HG02885 (cell line): ENCODE data around the gene GATA6.
A peak's percentile ranks its signal among the peaks of the same experiment; 100 is the strongest.

Experiments
- ATAC-seq: cut with Tn5 transposase; IDR thresholded peaks from one replicate; pipeline ENCODE4 v1.9.1; 2021; ENCODE audit warnings: mild to moderate bottlenecking; ENCODE audit not compliant: unreplicated experiment, poor library complexity

GATA6 gene

DNA sequence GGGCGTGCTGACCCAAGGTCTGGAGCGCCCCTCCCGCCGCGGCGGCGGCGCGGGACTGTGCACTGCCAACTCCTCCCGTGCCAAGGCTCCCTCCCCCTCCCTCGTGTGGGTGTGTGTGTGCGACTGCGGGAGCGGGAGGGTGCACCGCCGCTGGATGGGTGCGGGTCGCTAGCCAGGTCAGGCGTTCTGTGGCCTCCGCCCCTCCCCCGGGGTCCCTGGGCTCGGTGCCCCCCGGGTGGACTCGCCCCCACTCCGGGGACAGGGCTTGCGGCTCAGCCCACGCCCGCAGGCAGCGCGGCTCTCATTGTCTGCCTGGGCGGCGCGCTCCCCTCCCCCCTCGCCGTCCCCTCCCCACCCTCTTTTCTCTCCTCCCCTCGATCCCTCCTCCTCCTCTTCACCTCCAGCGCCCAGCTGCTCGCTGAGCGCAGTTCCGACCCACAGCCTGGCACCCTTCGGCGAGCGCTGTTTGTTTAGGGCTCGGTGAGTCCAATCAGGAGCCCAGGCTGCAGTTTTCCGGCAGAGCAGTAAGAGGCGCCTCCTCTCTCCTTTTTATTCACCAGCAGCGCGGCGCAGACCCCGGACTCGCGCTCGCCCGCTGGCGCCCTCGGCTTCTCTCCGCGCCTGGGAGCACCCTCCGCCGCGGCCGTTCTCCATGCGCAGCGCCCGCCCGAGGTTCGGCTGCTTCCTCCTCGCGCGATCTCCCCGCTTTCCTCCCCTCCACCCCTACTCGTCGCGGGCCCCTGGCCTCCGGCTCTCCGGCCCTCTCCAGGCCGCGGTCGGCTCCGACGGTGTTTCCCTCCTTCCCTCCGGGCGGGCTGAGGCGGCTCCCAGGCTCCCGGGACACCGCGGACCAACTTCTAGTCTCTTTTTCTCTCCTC, at the start of gene GATA6:
Gene GATA6 (plus strand): TSS at position 579 of the 878 bp plus-strand sequence. CDS start 1,556 bp downstream, outside the sequence.
- peak; percentile 52 for ATAC-seq

GRCh38 chr18:22124970-22125369, 44.4 kb upstream of the GATA6 start:
- ATAC-seq, result no peak

DNA sequence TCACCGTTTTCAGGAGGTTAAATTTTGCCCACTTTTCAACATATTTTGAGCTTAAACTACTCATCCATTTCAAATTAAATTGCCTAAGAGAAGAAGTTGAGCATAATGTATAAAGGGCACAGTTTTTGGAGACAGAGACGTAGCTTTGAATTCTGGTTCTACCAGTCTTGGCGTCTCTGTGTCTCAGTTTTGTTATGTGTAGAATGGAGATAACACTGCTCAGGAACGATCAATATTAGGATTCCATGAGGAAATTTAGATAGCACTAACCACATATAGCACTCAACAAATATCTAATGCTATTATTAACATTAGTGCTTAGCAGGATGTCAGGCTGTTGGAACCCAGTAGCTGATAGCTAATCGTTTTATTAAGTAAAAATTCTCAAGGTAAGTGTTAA, 40.4 kb upstream of the GATA6 start:
- no peak for ATAC-seq

- no peak for ATAC-seq
Measured at GRCh38 chr18:22129778-22130177, 39.6 kb upstream of the GATA6 start.

DNA sequence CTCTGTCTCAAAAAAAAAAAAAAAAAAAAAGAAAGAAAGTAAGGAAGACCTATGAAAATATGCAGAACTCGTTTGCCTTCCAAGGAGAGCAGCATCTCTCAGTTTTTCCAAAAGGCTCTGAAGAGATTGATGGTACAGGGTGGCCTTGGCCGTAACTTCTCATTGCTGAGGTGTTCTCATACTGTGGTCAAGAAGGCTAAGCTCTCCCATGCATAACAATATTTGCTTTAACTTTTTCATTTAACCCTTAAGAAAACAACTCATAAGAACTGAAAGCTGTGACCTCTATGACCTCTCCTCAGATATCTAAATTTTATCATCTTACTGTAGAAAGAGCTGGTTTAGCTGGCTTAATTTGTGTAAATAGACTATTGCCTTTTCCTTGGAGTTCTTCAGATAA, 37.1 kb upstream of the GATA6 start:
- ATAC-seq, result no peak

- ATAC-seq, result no peak
Measured at GRCh38 chr18:22132763-22133162, 36.6 kb upstream of the GATA6 start.

- no peak for ATAC-seq
Measured at GRCh38 chr18:22136395-22136794, 33.0 kb upstream of the GATA6 start.

GRCh38 chr18:22141211-22141610, 28.2 kb upstream of the GATA6 start:
- no peak for ATAC-seq

- ATAC-seq, result no peak
Measured at GRCh38 chr18:22143347-22144340, 25.7 kb upstream of the GATA6 start.

DNA sequence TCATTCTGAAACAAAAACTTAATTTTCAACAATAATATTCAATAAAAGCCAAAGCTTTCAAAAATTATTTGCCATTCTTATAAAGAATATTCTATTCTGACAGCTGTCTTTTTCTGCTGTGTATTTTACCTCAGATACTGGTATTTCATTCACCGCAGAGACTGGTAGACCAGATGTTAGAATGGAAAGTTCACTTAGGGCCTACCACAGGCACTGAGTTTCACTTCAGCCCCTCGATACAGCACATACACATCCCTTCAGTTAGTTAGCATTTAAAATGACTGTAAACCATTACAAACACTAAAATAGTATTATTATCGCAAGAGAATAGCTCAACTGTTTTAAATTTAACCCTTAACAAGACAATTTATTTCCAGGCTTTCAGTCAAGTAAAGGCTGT, 24.2 kb upstream of the GATA6 start:
- ATAC-seq, result no peak

GRCh38 chr18:22149710-22150109, 19.7 kb upstream of the GATA6 start:
- no peak for ATAC-seq

- no peak for ATAC-seq
Measured at GRCh38 chr18:22152093-22152492, 17.3 kb upstream of the GATA6 start.

DNA sequence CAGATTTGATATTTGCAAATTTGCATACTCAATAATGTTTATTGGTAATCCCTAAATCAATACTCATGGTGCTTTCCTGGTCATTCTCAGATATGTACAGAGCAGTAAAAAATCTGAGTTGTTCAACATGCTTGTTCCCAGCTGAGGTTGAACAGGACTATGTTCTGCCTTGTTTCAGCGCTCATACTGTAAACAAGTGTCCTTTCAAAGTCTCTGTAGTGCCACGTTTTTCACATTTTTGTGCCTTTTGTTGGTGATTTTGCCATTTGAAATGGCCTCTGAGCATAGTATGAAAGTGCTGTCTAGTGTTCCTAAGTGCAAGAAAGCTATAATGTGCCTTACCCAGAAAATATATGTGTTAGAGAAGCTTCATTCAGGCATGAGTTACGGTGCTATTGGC, 16.0 kb upstream of the GATA6 start:
- ATAC-seq, result no peak

DNA sequence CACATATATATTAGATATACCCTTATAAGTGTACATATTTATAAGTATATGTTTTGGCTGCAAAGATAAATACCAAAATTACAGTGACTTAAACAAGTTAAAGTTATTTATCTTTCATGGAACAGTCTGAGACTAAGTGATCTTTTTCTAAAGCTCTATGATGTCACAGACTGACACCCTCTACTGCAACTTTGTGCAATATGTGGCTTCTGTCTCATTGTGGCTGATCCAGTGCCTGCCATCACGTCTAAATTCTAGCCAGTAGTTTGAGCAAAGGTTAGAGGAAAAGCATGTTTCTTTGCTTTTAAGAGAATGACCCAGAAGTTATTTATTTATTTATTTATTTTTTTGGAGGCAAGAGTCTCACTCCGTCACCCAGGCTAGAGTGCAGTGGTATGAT, 13.8 kb upstream of the GATA6 start:
- no peak for ATAC-seq

- ATAC-seq, result no peak
Measured at GRCh38 chr18:22159014-22159413, 10.4 kb upstream of the GATA6 start.

DNA sequence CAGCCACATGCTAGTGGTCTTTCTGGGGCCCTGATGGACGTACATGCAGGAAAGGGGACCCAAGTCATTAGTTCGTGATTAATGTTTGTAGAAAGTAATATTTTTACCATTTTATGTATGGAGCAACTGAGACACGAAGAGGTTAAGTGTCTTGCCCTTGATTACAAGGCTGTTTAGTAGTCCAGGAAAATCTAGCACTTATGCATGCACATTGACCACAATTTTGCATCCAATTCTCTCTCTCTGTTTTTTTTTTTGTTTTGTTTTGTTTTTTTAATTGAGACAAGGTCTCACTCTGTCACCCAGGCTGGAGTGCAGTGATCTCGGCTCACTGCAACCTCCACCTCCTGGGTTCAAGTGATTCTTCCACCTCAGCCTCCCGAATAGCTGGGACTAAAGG, 8.3 kb upstream of the GATA6 start:
- ATAC-seq, result no peak

DNA sequence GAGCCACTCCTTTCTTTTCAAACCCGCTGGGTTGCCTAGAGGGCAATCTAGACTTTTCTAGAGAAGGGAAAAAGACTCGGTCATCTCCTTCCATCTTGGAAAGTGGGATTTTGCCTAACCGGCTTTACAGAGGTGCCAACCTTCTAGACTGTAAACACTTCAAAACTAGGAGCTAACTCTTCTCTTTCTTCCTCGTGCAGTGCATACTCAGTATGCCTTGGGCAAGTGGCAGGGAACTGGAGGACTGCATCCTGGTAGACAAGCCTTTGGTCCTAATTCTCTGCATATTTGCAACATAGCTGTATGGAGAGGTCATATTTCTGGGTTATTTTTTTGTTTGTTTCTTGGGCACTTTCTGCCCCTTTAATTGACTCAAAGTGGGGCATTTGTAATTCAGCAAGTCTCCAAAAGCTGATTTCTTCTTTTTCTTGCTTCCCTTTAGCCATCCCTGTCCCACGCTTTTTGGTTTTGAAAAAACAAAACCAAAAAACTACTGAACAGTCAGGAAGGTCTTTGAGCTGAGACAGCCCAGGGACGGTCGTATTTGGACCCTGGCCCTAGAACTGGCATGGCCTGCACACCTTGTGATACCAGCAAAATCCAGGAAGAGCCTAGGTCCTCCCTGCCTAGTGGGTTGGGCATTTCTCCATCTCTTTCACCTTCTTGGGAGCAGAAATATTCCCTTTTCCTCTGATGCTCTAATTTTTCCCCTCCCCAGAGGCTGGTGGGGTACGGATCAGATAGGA, 5.8 kb upstream of the GATA6 start:
- no peak for ATAC-seq

- no peak for ATAC-seq
Measured at GRCh38 chr18:22164337-22165048, 4.9 kb upstream of the GATA6 start.

GRCh38 chr18:22165049-22165602, 4.3 kb upstream of the GATA6 start:
- no peak for ATAC-seq
